ENCODE measurements around the gene ARAP1.

- TF ChIP-seq CTCF (IDR thresholded peaks at IDR 0.05 in 8 of 11, conservative IDR thresholded peaks at IDR 0.05 in 3 of 11) (no peak), POLR2AphosphoS5 (IDR thresholded peaks at IDR 0.05) (no peak)
These were observed 7.3 kb upstream of the ARAP1 start for GRCh38 chr11:72759468-72759985.

All from spleen (tissue), 7 donors.